ENCODE data around the gene EFNA5. TPM values are rescaled to one million over a fixed set of nuclear protein-coding genes. Genes with fewer than 3 reads are reported as not detected.

EFNA5 gene
- total and polyA plus RNA-seq, 10 of the 15 experiments (the other 5 are each of a cell fraction or from before 2014, with no cell fraction given) = 0.19 to 12.6 (median 3.9) TPM

DNA sequence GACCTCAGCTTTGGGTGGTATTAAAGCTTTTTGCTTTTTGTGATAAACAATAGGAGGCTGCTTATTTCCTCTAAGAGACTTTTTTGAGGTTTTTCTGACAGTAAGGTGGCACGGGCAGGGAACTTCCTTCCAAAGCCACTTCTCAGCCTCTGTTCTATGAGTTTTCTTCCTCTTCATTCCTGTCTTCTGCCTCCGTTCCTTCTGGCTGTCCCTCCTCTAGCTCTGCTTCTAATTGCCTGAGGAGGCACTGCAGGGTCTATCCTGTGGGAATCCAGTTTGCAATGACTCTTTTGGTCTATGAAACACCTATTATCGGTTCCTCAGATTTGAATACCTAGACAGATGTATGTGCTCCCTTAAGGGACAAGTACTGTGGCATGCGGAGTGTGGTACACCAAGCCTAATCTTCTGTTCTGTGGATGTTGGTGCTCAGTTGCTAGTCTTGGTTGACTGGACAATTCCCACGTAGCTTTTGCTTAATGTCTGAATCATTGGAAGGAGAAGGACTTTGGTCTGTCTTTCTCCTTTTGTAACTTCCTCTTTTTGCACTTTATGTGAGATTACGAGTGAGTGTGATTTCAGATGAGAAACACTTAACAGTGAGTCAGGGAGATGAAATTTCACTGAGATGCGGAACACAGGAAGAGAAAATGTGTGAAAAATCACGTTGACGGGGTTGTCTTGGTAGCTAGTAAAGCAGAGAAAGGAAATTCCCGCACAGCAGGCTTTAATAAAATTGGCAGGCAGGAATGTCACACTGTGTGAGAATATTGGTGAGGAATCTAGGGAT is 305.2 kb downstream of the EFNA5 start (continued):
- TF ChIP-seq MEF2B (IDR thresholded peaks at IDR 0.05; ENCODE audit: partially characterized antibody, poor library complexity, severe bottlenecking) (peak; percentile 90), DPF2 (IDR thresholded peaks at IDR 0.05) (peak; percentile 45), SP1 (IDR thresholded peaks at IDR 0.05; ENCODE audit: low read depth, low read length) (no peak), GABPA (IDR thresholded peaks at IDR 0.05; ENCODE audit: low read depth) (no peak), ZBED1 (IDR thresholded peaks at IDR 0.05; ENCODE audit: borderline replicate concordance) (no peak), SUPT20H (IDR thresholded peaks at IDR 0.05; ENCODE audit: borderline replicate concordance, control insufficient read depth, low read depth, low read length) (no peak), SMAD5 (IDR thresholded peaks at IDR 0.05; ENCODE audit: low read depth) (no peak), POLR2AphosphoS5 (IDR thresholded peaks at IDR 0.05; ENCODE audit: low read length) (no peak), KAT2A (conservative IDR thresholded peaks at IDR 0.05; ENCODE audit: control insufficient read depth, low read depth, low read length) (no peak), RELA (IDR thresholded peaks at IDR 0.05; ENCODE audit: borderline replicate concordance, partially characterized antibody) (no peak), BMI1 (IDR thresholded peaks at IDR 0.05; ENCODE audit: borderline replicate concordance) (peak; percentile 65), POU2F2 (IDR thresholded peaks at IDR 0.05; ENCODE audit: borderline replicate concordance, low read depth, low read length) (peak; percentile 58; the same call in 1 of the 3 replicates), EED (IDR thresholded peaks at IDR 0.05; ENCODE audit: low read depth) (no peak), TBL1XR1 (IDR thresholded peaks at IDR 0.05; ENCODE audit: low read depth, low read length) (no peak), SMC3 (IDR thresholded peaks at IDR 0.05; ENCODE audit: borderline replicate concordance, low read length) (no peak; the same call in 1 of the 2 replicates), ZNF24 (IDR thresholded peaks at IDR 0.05) (peak; percentile 44; the same call in 1 of the 2 replicates), RAD21 (IDR thresholded peaks at IDR 0.05; ENCODE audit: insufficient read depth, low read depth, low read length) (no peak), PAX5 (IDR thresholded peaks at IDR 0.05; ENCODE audit: borderline replicate concordance, low read depth, low read length) (peak; percentile 80)
- TF ChIP-seq, protein P1, sequence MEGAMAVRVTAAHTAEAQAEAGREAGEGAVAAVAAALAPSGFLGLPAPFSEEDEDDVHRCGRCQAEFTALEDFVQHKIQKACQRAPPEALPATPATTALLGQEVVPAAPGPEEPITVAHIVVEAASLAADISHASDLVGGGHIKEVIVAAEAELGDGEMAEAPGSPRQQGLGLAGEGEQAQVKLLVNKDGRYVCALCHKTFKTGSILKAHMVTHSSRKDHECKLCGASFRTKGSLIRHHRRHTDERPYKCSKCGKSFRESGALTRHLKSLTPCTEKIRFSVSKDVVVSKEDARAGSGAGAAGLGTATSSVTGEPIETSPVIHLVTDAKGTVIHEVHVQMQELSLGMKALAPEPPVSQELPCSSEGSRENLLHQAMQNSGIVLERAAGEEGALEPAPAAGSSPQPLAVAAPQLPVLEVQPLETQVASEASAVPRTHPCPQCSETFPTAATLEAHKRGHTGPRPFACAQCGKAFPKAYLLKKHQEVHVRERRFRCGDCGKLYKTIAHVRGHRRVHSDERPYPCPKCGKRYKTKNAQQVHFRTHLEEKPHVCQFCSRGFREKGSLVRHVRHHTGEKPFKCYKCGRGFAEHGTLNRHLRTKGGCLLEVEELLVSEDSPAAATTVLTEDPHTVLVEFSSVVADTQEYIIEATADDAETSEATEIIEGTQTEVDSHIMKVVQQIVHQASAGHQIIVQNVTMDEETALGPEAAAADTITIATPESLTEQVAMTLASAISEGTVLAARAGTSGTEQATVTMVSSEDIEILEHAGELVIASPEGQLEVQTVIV (IDR thresholded peaks at IDR 0.05; ENCODE audit: borderline replicate concordance, partially characterized antibody) = no peak
- TF ChIP-seq, protein P2, sequence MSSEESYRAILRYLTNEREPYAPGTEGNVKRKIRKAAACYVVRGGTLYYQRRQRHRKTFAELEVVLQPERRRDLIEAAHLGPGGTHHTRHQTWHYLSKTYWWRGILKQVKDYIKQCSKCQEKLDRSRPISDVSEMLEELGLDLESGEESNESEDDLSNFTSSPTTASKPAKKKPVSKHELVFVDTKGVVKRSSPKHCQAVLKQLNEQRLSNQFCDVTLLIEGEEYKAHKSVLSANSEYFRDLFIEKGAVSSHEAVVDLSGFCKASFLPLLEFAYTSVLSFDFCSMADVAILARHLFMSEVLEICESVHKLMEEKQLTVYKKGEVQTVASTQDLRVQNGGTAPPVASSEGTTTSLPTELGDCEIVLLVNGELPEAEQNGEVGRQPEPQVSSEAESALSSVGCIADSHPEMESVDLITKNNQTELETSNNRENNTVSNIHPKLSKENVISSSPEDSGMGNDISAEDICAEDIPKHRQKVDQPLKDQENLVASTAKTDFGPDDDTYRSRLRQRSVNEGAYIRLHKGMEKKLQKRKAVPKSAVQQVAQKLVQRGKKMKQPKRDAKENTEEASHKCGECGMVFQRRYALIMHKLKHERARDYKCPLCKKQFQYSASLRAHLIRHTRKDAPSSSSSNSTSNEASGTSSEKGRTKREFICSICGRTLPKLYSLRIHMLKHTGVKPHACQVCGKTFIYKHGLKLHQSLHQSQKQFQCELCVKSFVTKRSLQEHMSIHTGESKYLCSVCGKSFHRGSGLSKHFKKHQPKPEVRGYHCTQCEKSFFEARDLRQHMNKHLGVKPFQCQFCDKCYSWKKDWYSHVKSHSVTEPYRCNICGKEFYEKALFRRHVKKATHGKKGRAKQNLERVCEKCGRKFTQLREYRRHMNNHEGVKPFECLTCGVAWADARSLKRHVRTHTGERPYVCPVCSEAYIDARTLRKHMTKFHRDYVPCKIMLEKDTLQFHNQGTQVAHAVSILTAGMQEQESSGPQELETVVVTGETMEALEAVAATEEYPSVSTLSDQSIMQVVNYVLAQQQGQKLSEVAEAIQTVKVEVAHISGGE (CRISPR knock-in tag; IDR thresholded peaks at IDR 0.05) = no peak
- TF ChIP-seq, protein P3, sequence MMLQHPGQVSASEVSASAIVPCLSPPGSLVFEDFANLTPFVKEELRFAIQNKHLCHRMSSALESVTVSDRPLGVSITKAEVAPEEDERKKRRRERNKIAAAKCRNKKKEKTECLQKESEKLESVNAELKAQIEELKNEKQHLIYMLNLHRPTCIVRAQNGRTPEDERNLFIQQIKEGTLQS (IDR thresholded peaks at IDR 0.05; ENCODE audit: borderline replicate concordance, extremely low read depth, low read depth, low read length) = no peak
- TF ChIP-seq, protein P4, sequence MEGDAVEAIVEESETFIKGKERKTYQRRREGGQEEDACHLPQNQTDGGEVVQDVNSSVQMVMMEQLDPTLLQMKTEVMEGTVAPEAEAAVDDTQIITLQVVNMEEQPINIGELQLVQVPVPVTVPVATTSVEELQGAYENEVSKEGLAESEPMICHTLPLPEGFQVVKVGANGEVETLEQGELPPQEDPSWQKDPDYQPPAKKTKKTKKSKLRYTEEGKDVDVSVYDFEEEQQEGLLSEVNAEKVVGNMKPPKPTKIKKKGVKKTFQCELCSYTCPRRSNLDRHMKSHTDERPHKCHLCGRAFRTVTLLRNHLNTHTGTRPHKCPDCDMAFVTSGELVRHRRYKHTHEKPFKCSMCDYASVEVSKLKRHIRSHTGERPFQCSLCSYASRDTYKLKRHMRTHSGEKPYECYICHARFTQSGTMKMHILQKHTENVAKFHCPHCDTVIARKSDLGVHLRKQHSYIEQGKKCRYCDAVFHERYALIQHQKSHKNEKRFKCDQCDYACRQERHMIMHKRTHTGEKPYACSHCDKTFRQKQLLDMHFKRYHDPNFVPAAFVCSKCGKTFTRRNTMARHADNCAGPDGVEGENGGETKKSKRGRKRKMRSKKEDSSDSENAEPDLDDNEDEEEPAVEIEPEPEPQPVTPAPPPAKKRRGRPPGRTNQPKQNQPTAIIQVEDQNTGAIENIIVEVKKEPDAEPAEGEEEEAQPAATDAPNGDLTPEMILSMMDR (IDR thresholded peaks at IDR 0.05 in 2 of 3, conservative IDR thresholded peaks at IDR 0.05 in 1 of 3; ENCODE audit: control insufficient read depth in 2 of 3, extremely low read depth in 1 of 3, insufficient read depth in 1 of 3, low read depth in 3 of 3, low read length in 3 of 3) = 0 out of 6 replicates have a peak, but pooled peaks of 1 of the 3 experiments have one; percentile 3
